Keratinocyte (primary cell): ENCODE results near the gene ZNF180. TPM values are rescaled to one million over a fixed set of nuclear protein-coding genes. Genes with fewer than 3 reads are reported as not detected.

ENCODE experiments used
- DNase-seq: peaks from one replicate; pipeline ENCODE4 v3.0.0-alpha.2; 2011; ENCODE audit warnings: low read depth, missing footprints, low spot score
- FAIRE-seq: peaks from 2 replicates; lab custom pipeline; 2011; peaks lifted over from hg19 to GRCh38; lab: Jason Lieb, UNC
- H2AFZ ChIP-seq: 2 replicates; pipeline ENCODE4 v1.6.0; 2012; ENCODE audit warnings: low read length, control low read depth, inconsistent platforms; ENCODE audit not compliant: control insufficient read depth
- H3K27ac ChIP-seq: 2 replicates; pipeline ENCODE4 v1.5.1; 2011; ENCODE audit warnings: low read length; ENCODE audit not compliant: control insufficient read depth, insufficient read depth
- H3K27me3 ChIP-seq: 3 replicates; pipeline ENCODE4 v1.6.0; 2011; ENCODE audit warnings: low read length; ENCODE audit not compliant: control insufficient read depth, insufficient read depth; ENCODE audit errors: extremely low read depth
- H3K36me3 ChIP-seq, 2 experiments: 2 replicates in 1 of 2; 3 replicates in 1 of 2; pipeline ENCODE4 v1.5.1; 2011; ENCODE audit warnings: low read length in 2 of 2, mild to moderate bottlenecking in 1 of 2; ENCODE audit not compliant: control insufficient read depth in 2 of 2, insufficient read depth in 2 of 2; ENCODE audit errors: extremely low read depth in 1 of 2
- H3K4me1 ChIP-seq: 3 replicates; pipeline ENCODE4 v1.5.1; 2011; ENCODE audit warnings: low read length; ENCODE audit not compliant: control insufficient read depth, insufficient read depth; ENCODE audit errors: extremely low read depth
- H3K4me2 ChIP-seq: 3 replicates; pipeline ENCODE4 v1.6.0; 2011; ENCODE audit warnings: low read depth, low read length; ENCODE audit not compliant: control insufficient read depth, insufficient read depth; ENCODE audit errors: extremely low read depth
- H3K4me3 ChIP-seq, 3 experiments: fragments of 200-600 bp in 1 of 3; sonication (generic) in 1 of 3; 2 replicates in 2 of 3; 3 replicates in 1 of 3; pipeline ENCODE4 v1.5.1; 2011 to 2016; ENCODE audit warnings: low read length in 3 of 3, mild to moderate bottlenecking in 3 of 3, control low read depth in 2 of 3, inconsistent platforms in 1 of 3, low read depth in 1 of 3, mixed read lengths in 1 of 3, mixed run types in 1 of 3, moderate library complexity in 1 of 3; ENCODE audit not compliant: control insufficient read depth in 2 of 3, insufficient read depth in 2 of 3; ENCODE audit errors: extremely low read depth in 1 of 3
- H3K79me2 ChIP-seq: 2 replicates; pipeline ENCODE4 v1.6.0; 2012; ENCODE audit warnings: low read length; ENCODE audit not compliant: control insufficient read depth, insufficient read depth
- H3K9ac ChIP-seq: 3 replicates; pipeline ENCODE4 v1.6.0; 2011; ENCODE audit warnings: low read length; ENCODE audit not compliant: control insufficient read depth, insufficient read depth; ENCODE audit errors: extremely low read depth
- H3K9me1 ChIP-seq: 3 replicates; pipeline ENCODE4 v1.6.0; 2011; ENCODE audit warnings: low read length; ENCODE audit not compliant: control insufficient read depth, insufficient read depth; ENCODE audit errors: extremely low read depth
- H3K9me3 ChIP-seq: 2 replicates; pipeline ENCODE4 v1.5.1; 2012; ENCODE audit warnings: low read depth, low read length; ENCODE audit not compliant: control insufficient read depth
- H4K20me1 ChIP-seq: 3 replicates; pipeline ENCODE4 v1.6.0; 2011; ENCODE audit warnings: low read length; ENCODE audit not compliant: control insufficient read depth, insufficient read depth; ENCODE audit errors: extremely low read depth
- CTCF ChIP-seq, 3 experiments: IDR thresholded peaks in 1 of 3; conservative IDR thresholded peaks in 1 of 3; optimal IDR thresholded peaks in 1 of 3; 2 replicates in 2 of 3; 3 replicates in 1 of 3; pipeline versions ENCODE3 to v1.5.1; 2011; ENCODE audit warnings: low read length in 3 of 3, mild to moderate bottlenecking in 3 of 3, moderate library complexity in 2 of 3, control low read depth in 1 of 3, inconsistent platforms in 1 of 3; ENCODE audit not compliant: insufficient read depth in 2 of 3; ENCODE audit errors: extremely low read depth in 1 of 3
- EZH2 ChIP-seq: IDR thresholded peaks from one replicate; pipeline ENCODE4 v1.6.1; 2012; ENCODE audit warnings: inconsistent platforms, mild to moderate bottlenecking, low read length, moderate library complexity
- dilution Hi-C: fragments of 300-500 bp; cut with MboI; formaldehyde crosslinking; loops from one replicate; pipeline ENCODE4 v1.7.0; 2020; ENCODE audit warnings: low sequenced_read_pairs; ENCODE audit not compliant: extremely low pct_ligation_motif_present
- polyA plus RNA-seq, 5 experiments: library from polyadenylated mRNA; depleted of rRNA in 3 of 5; stranded (reverse) in 3 of 5; stranded (forward) in 1 of 5; unstranded in 1 of 5; fragments of >200 nt; gene quantifications; 1 replicate in 1 of 5; 2 replicates in 3 of 5; 3 replicates in 1 of 5; pipeline versions ENCODE4 v1.2.1 to v1.2.3, GENCODE V29; 2011 to 2012; ENCODE audit warnings: missing spikeins in 2 of 5, low read depth in 1 of 5, low replicate concordance in 1 of 5

Gene ZNF180
- polyA plus RNA-seq, 1 donor (not counting 4 experiments of a cell fraction or from before 2014, with no cell fraction given) = 2.6 TPM

GRCh38 chr19:44542671-44543070 is 42.3 kb upstream of the ZNF180 start:
- Histone ChIP-seq H3K9ac (no peak overlapping the region), H3K4me1 (peaks cover 7% of the 10 kb centered on the region), H3K4me3 (no peak overlapping the region), H3K27me3 (no peaks in the 10 kb centered on the region), H3K27ac (no peak overlapping the region), H3K9me1 (no peaks in the 10 kb centered on the region), H3K4me2 (no peak overlapping the region), H2AFZ (no peak overlapping the region), H4K20me1 (no peaks in the 10 kb centered on the region), H3K9me3 (no peaks in the 10 kb centered on the region), H3K36me3 (no peaks in the 10 kb centered on the region), H3K79me2 (no peaks in the 10 kb centered on the region)
- no peak for DNase-seq
- no peak for TF ChIP-seq EZH2
- TF ChIP-seq CTCF (optimal IDR thresholded peaks at IDR 0.05 in 1 of 3, IDR thresholded peaks at IDR 0.05 in 1 of 3, conservative IDR thresholded peaks at IDR 0.05 in 1 of 3; ENCODE audit: extremely low read depth in 1 of 3, insufficient read depth in 2 of 3, low read length in 3 of 3) = no peak
- FAIRE-seq = no peak
- dilution Hi-C loops = no loop called here

GRCh38 chr19:44540736-44541135 is 40.4 kb upstream of the ZNF180 start:
- no peak for DNase-seq
- no peak overlapping the region for H3K4me3 ChIP-seq
- H3K4me1 ChIP-seq = peaks cover 7% of the 10 kb centered on the region
- dilution Hi-C loops = no loop called here
- no peak for FAIRE-seq
- H3K79me2 ChIP-seq = no peaks in the 10 kb centered on the region
- no peak overlapping the region for H2AFZ ChIP-seq
- H4K20me1 ChIP-seq = no peaks in the 10 kb centered on the region
- TF ChIP-seq CTCF (optimal IDR thresholded peaks at IDR 0.05 in 1 of 3, IDR thresholded peaks at IDR 0.05 in 1 of 3, conservative IDR thresholded peaks at IDR 0.05 in 1 of 3; ENCODE audit: extremely low read depth in 1 of 3, insufficient read depth in 2 of 3, low read length in 3 of 3) (no peak), EZH2 (no peak)
- no peaks in the 10 kb centered on the region for H3K27me3 ChIP-seq
- H3K9me3 ChIP-seq = no peaks in the 10 kb centered on the region
- H3K27ac ChIP-seq = no peak overlapping the region
- no peak overlapping the region for H3K4me2 ChIP-seq
- H3K36me3 ChIP-seq = no peaks in the 10 kb centered on the region
- no peak overlapping the region for H3K9ac ChIP-seq
- H3K9me1 ChIP-seq = no peaks in the 10 kb centered on the region
